NB4 (cell line): ENCODE measurements around the gene ETV7.

Experiments used
- CTCF ChIP-seq: IDR thresholded peaks from one replicate; pipeline ENCODE4 v1.5.1; 2012; ENCODE audit warnings: low read depth, low read length
- POLR2A ChIP-seq: IDR thresholded peaks from 2 replicates; pipeline ENCODE4 v1.6.1; 2011; ENCODE audit warnings: mild to moderate bottlenecking; ENCODE audit not compliant: insufficient read length; ENCODE audit errors: extremely low read depth

GRCh38 chr6:36330366-36330765 lies 57.1 kb downstream of the ETV7 start:
- TF ChIP-seq CTCF (no peak), POLR2A (no peak)
